SU-DHL-6 (cell line): ENCODE results near the gene C12orf43.

Source experiments
- H2AFZ ChIP-seq: fragments of 200-600 bp; sonication (generic); 2 replicates; pipeline ENCODE4 v1.6.1; 2014; ENCODE audit warnings: low read depth, mild to moderate bottlenecking, moderate library complexity, mixed read lengths, antibody characterized with exemption, low read length; ENCODE audit not compliant: severe bottlenecking
- H3F3A ChIP-seq: fragments of 200-600 bp; shearing (Covaris generic); 2 replicates; pipeline ENCODE4 v1.6.0; 2016; ENCODE audit warnings: antibody characterized with exemption, mild to moderate bottlenecking; ENCODE audit not compliant: insufficient read depth
- H3K27ac ChIP-seq: fragments of 200-600 bp; sonication (generic); 2 replicates; pipeline ENCODE4 v1.5.1; 2016; ENCODE audit warnings: low read depth, mild to moderate bottlenecking, low read length, moderate library complexity, mixed read lengths
- H3K27me3 ChIP-seq: fragments of 200-600 bp; sonication (generic), shearing (Covaris generic); 2 replicates; pipeline ENCODE4 v1.6.0; 2014; ENCODE audit warnings: mild to moderate bottlenecking, low read length
- H3K36me3 ChIP-seq: fragments of 200-600 bp; sonication (generic); 2 replicates; pipeline ENCODE4 v1.6.1; 2014; ENCODE audit warnings: mild to moderate bottlenecking, low read length, mixed read lengths
- H3K4me2 ChIP-seq: fragments of 300-600, 200-600 bp; shearing (Covaris generic), sonication (generic); 2 replicates; pipeline ENCODE4 v1.6.0; 2014; ENCODE audit warnings: low read length, low read depth, mild to moderate bottlenecking; ENCODE audit not compliant: poor library complexity, severe bottlenecking
- H3K4me3 ChIP-seq: fragments of 200-600 bp; sonication (generic); 2 replicates; pipeline ENCODE4 v1.5.1; 2014; ENCODE audit warnings: antibody characterized with exemption, low read length, mild to moderate bottlenecking, mixed read lengths; ENCODE audit not compliant: insufficient read depth, poor library complexity, severe bottlenecking
- H3K79me2 ChIP-seq: fragments of 200-600 bp; sonication (generic); 2 replicates; pipeline ENCODE4 v1.6.1; 2014; ENCODE audit warnings: mild to moderate bottlenecking, low read length, moderate library complexity; ENCODE audit not compliant: insufficient read depth
- H3K9ac ChIP-seq: fragments of 200-600 bp; sonication (generic); 2 replicates; pipeline ENCODE4 v1.7.0; 2014; ENCODE audit warnings: mild to moderate bottlenecking, low read length
- H3K9me2 ChIP-seq: fragments of 200-600 bp; sonication (generic); replicated peaks from 2 replicates; pipeline ENCODE4 v1.6.1; 2014; ENCODE audit warnings: low read length; ENCODE audit not compliant: insufficient read depth
- H3K9me3 ChIP-seq: fragments of 200-600 bp; sonication (generic); 2 replicates; pipeline ENCODE4 v1.6.1; 2014; ENCODE audit warnings: low read length, mixed read lengths; ENCODE audit not compliant: insufficient read depth
- H4K20me1 ChIP-seq: fragments of 200-600 bp; sonication (generic); 2 replicates; pipeline ENCODE4 v1.6.1; 2014; ENCODE audit warnings: low read depth, mild to moderate bottlenecking, antibody characterized with exemption, low read length, moderate library complexity, mixed read lengths
- CTCF ChIP-seq: fragments of 200-600 bp; sonication (generic); IDR thresholded peaks from one replicate; pipeline ENCODE4 v1.5.1; 2017; ENCODE audit warnings: antibody characterized with exemption, mild to moderate bottlenecking, low read length, moderate library complexity; ENCODE audit not compliant: insufficient read depth, poor library complexity, severe bottlenecking
- EZH2phosphoT487 ChIP-seq: fragments of 200-600 bp; sonication (generic), shearing (Covaris generic); conservative IDR thresholded peaks from 2 replicates; pipeline ENCODE4 v1.6.1; 2018; ENCODE audit warnings: mild to moderate bottlenecking, antibody characterized with exemption, low read length, moderate library complexity, mixed read lengths

C12orf43 gene

GRCh38 chr12:120989687-120990086, 26.6 kb downstream of the C12orf43 start:
- TF ChIP-seq CTCF (no peak), EZH2phosphoT487 (no peak)
- Histone ChIP-seq H3K9me2 (no peaks in the 10 kb centered on the region), H4K20me1 (no peaks in the 10 kb centered on the region), H3F3A (no peaks in the 10 kb centered on the region), H3K36me3 (no peaks in the 10 kb centered on the region), H3K79me2 (no peaks in the 10 kb centered on the region), H3K9me3 (no peaks in the 10 kb centered on the region), H3K27ac (no peak overlapping the region), H3K9ac (no peak overlapping the region), H3K27me3 (no peaks in the 10 kb centered on the region), H3K4me3 (no peak overlapping the region), H2AFZ (no peak overlapping the region), H3K4me2 (no peak overlapping the region)

- H4K20me1 ChIP-seq = no peaks in the 10 kb centered on the region
- H3K9me2 ChIP-seq = no peaks in the 10 kb centered on the region
- H3K36me3 ChIP-seq = no peaks in the 10 kb centered on the region
- no peaks in the 10 kb centered on the region for H3K79me2 ChIP-seq
- no peak overlapping the region for H2AFZ ChIP-seq
- no peaks in the 10 kb centered on the region for H3F3A ChIP-seq
- H3K27me3 ChIP-seq = no peaks in the 10 kb centered on the region
- no peak overlapping the region for H3K4me3 ChIP-seq
- no peak overlapping the region for H3K27ac ChIP-seq
- TF ChIP-seq CTCF (no peak), EZH2phosphoT487 (no peak)
- H3K4me2 ChIP-seq = no peak overlapping the region
- no peak overlapping the region for H3K9ac ChIP-seq
- H3K9me3 ChIP-seq = no peaks in the 10 kb centered on the region
Observed at GRCh38 chr12:120988658-120989057, 27.6 kb downstream of the C12orf43 start.

GRCh38 chr12:120988234-120988633, 28.1 kb downstream of the C12orf43 start:
- TF ChIP-seq EZH2phosphoT487 = no peak
- no peak for TF ChIP-seq CTCF
- H3K79me2 ChIP-seq = no peaks in the 10 kb centered on the region
- H3K9me2 ChIP-seq = no peaks in the 10 kb centered on the region

More at GRCh38 chr12:120988234-120988633, 28.1 kb downstream of the C12orf43 start:
- H3K36me3 ChIP-seq = no peaks in the 10 kb centered on the region
- no peak overlapping the region for H3K4me2 ChIP-seq
- H3K27me3 ChIP-seq = no peaks in the 10 kb centered on the region
- no peak overlapping the region for H3K27ac ChIP-seq
- no peaks in the 10 kb centered on the region for H3K9me3 ChIP-seq
- no peaks in the 10 kb centered on the region for H3F3A ChIP-seq
- H3K4me3 ChIP-seq = no peak overlapping the region
- no peak overlapping the region for H2AFZ ChIP-seq
- no peaks in the 10 kb centered on the region for H4K20me1 ChIP-seq
- no peak overlapping the region for H3K9ac ChIP-seq
